ENCODE measurements around the gene PARP14. TPM values are rescaled to one million over a fixed set of nuclear protein-coding genes. Genes with fewer than 3 reads are reported as not detected.

Gene PARP14
- total and polyA plus RNA-seq, 2 donors (not counting 3 experiments of a cell fraction or from before 2014, with no cell fraction given) = 19.7 to 41.5 TPM

DNA sequence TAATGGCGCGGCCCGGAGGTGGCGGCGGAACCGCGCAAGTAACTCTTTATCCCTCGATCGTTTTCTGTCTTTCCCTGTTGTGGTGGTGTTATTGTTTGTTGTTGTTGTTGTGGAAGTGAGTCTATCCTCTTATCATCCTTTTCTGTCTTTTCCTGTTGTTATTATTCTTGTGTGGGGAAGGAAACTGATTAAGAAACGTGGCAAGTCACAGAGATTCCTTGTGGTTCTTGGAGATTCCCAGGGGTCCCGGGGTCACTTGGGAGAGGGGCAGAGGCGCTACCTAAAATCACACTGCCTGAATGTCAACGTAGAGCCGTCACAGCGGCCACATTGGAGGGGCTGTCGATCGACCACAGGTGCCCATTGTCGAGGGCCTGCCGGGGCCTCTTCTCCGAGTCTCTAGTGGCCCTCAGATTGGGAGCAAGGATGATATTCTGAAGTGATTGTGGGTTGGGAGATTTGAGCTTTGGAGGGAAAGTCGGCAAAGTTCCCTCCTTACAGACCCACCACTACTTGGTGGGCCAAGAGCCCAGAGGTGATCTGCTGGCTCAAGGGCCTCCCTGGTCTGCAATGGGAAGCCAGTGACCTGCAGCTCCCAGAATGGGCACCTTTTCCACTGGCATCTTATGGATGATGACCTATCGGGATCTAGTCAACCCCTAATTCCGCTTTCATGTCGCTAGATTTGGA, 790 bp downstream of the PARP14 start:
- H2AFZ ChIP-seq (ENCODE audit: low read depth, low read length) = peak overlapping the region; percentile 49
- no TSS peak for BruUV-seq (replicated peaks)
- no peaks in the 10 kb centered on the region for H3K9me1 ChIP-seq (replicated peaks; ENCODE audit: control insufficient read depth, extremely low read depth, insufficient read depth, low read length)
- no peaks in the 10 kb centered on the region for H3K27me3 ChIP-seq (ENCODE audit: control insufficient read depth in 2 of 2, insufficient read depth in 2 of 2, low read length in 2 of 2)
- peak overlapping the region; percentile 5 to 93 (median 58) for H3K4me3 ChIP-seq (replicated peaks in 1 of 3; ENCODE audit: insufficient read depth in 1 of 3, low read depth in 1 of 3, low read length in 3 of 3)
- no peak overlapping the region for H3K27ac ChIP-seq (ENCODE audit: insufficient read depth, low read depth, low read length)
- POLR2A ChIA-PET = interaction anchor here (1.2 kb wide), 1 partner anchor 265 kb away, joined by 3 read pairs; the partner anchor contains the start of gene WDR5B
- TF ChIP-seq POLR2AphosphoS5 (IDR thresholded peaks at IDR 0.05; ENCODE audit: insufficient read depth, low read depth, low read length) = no peak
- TF ChIP-seq, protein P1, sequence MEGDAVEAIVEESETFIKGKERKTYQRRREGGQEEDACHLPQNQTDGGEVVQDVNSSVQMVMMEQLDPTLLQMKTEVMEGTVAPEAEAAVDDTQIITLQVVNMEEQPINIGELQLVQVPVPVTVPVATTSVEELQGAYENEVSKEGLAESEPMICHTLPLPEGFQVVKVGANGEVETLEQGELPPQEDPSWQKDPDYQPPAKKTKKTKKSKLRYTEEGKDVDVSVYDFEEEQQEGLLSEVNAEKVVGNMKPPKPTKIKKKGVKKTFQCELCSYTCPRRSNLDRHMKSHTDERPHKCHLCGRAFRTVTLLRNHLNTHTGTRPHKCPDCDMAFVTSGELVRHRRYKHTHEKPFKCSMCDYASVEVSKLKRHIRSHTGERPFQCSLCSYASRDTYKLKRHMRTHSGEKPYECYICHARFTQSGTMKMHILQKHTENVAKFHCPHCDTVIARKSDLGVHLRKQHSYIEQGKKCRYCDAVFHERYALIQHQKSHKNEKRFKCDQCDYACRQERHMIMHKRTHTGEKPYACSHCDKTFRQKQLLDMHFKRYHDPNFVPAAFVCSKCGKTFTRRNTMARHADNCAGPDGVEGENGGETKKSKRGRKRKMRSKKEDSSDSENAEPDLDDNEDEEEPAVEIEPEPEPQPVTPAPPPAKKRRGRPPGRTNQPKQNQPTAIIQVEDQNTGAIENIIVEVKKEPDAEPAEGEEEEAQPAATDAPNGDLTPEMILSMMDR (IDR thresholded peaks at IDR 0.05; ENCODE audit: extremely low read depth in 1 of 2, insufficient read depth in 1 of 2, low read depth in 1 of 2, low read length in 2 of 2) = no peak
- no peak for TF ChIP-seq MYC (IDR thresholded peaks at IDR 0.05; ENCODE audit: low read depth, low read length)
- TF ChIP-seq EZH2 (IDR thresholded peaks at IDR 0.05; ENCODE audit: borderline replicate concordance, low read depth, low read length, severe bottlenecking) = no peak
- TF ChIP-seq JUN (IDR thresholded peaks at IDR 0.05; ENCODE audit: borderline replicate concordance, insufficient read depth, insufficient read length, low read depth) = no peak
- peak; percentile 59 for TF ChIP-seq GATA2 (IDR thresholded peaks at IDR 0.05; ENCODE audit: insufficient read depth, insufficient read length, low read depth, low read length)
- no peak for TF ChIP-seq FOS (IDR thresholded peaks at IDR 0.05; ENCODE audit: borderline replicate concordance, insufficient read depth, low read length)
- TF ChIP-seq POLR2A (IDR thresholded peaks at IDR 0.05; ENCODE audit: low read depth, low read length) = no peak
- CTCF ChIA-PET = interaction anchor here (0.9 to 5.5 kb wide), 5 partner anchors 16 to 297 kb away, joined by 3 to 129 read pairs (median 24); partner anchors contain the start of genes DTX3L, FAM162A and PARP9
- H3K9me3 ChIP-seq (replicated peaks; ENCODE audit: control insufficient read depth, insufficient read depth, low read length) = no peaks in the 10 kb centered on the region
- peaks cover 20% of the 10 kb centered on the region for H3K4me1 ChIP-seq (ENCODE audit: control insufficient read depth, extremely low read depth, insufficient read depth, low read length)
- H3K36me3 ChIP-seq (ENCODE audit: control insufficient read depth in 2 of 2, extremely low read depth in 1 of 2, insufficient read depth in 2 of 2, low read length in 2 of 2) = no peaks in the 10 kb centered on the region
- dilution Hi-C loops (cut with MboI; ENCODE audit: extremely low pct_ligation_motif_present, low sequenced_read_pairs) = no loop called here
- peak; percentile 68 for FAIRE-seq
- DNase-seq (ENCODE audit: low read depth, low spot score) = peak; percentile 36
- peak overlapping the region; percentile 77 for H3K9ac ChIP-seq (replicated peaks; ENCODE audit: extremely low read depth, insufficient read depth, low read length)
- intact Hi-C loops (cut with micrococcal nuclease) = loop anchor here (2.0 to 5.0 kb wide), 2 partner anchors 297 to 346 kb away; partner anchors contain the start of genes FAM162A and SEMA5B
- H3K79me2 ChIP-seq (ENCODE audit: control insufficient read depth, insufficient read depth, low read length) = no peaks in the 10 kb centered on the region
- no peaks in the 10 kb centered on the region for H4K20me1 ChIP-seq (replicated peaks; ENCODE audit: control insufficient read depth, extremely low read depth, insufficient read depth, low read length)
- peak overlapping the region; percentile 37 for H3K4me2 ChIP-seq (ENCODE audit: insufficient read depth, low read length)

Data from endothelial cell of umbilical vein (primary cell).